Right lobe of liver (tissue), 4 donors: ENCODE measurements around the gene TAB2.

Source experiments
- POLR2A ChIP-seq: fragments of 450-650 bp; IDR thresholded peaks from one replicate; pipeline ENCODE4 v1.6.1; 2017; ENCODE audit warnings: antibody characterized with exemption, mild to moderate bottlenecking
- TF ChIP-seq, protein P1 (sequence below), 4 donors: fragments of 200-600 bp in 3 of 4; fragments of 450-650 bp in 1 of 4; IDR thresholded peaks; one replicate each; pipeline versions ENCODE4 v1.5.1 to v1.8.0; 2016 to 2022; ENCODE audit warnings: antibody characterized with exemption in 4 of 4, mild to moderate bottlenecking in 2 of 4
- donor health status: DM: no; HTN: no; CAD: no.
- donor health status: DM: no; HTN: no; CAD: no.
- donor health status: DM: no; HTN: yes; CAD: no.

DNA sequence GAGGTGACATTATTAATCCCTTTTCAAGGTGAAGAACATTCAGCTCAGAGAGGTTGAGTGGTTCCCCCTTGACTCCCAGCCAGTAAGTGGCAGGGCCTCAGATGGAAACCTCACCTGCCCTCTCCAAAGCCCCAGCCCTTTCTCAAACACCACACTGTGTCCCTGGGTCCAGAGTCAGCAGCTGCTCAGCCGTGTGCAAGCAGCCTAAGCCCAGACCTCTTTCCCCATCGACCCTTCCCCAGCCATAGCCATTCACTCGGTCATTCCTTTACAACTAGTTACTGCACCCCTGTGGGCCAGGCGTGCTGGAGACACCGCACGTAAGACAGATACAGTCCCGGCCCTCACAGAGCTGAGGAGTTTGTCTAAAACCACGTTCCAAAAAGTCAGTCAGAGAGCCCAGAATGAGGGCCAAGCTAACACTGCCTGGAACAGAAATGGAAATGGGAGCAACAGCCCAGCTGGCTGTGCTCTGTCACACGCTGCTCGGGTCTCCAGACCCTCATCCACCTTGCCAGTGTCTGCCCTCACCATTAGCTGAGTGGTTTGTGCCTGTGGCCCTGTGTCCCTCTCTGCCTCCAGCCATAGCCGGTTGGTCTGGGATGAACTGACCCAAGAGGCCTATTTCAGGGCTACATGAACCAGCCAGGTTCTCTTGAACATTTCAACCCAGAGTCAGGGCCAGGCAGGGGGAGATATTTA is 137.7 kb downstream of the TAB2 start:
- TF ChIP-seq, protein P1, sequence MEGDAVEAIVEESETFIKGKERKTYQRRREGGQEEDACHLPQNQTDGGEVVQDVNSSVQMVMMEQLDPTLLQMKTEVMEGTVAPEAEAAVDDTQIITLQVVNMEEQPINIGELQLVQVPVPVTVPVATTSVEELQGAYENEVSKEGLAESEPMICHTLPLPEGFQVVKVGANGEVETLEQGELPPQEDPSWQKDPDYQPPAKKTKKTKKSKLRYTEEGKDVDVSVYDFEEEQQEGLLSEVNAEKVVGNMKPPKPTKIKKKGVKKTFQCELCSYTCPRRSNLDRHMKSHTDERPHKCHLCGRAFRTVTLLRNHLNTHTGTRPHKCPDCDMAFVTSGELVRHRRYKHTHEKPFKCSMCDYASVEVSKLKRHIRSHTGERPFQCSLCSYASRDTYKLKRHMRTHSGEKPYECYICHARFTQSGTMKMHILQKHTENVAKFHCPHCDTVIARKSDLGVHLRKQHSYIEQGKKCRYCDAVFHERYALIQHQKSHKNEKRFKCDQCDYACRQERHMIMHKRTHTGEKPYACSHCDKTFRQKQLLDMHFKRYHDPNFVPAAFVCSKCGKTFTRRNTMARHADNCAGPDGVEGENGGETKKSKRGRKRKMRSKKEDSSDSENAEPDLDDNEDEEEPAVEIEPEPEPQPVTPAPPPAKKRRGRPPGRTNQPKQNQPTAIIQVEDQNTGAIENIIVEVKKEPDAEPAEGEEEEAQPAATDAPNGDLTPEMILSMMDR (IDR thresholded peaks at IDR 0.05) = no peak
- TF ChIP-seq POLR2A = no peak
